WTC11 (cell line): Measurements from ENCODE around the gene FKBP11. TPM values are rescaled to one million over a fixed set of nuclear protein-coding genes. Genes with fewer than 3 reads are reported as not detected.

Experiments
- ATAC-seq: fragments of 200-7000 bp; cut with Tn5 transposase; 2 replicates; pipeline ENCODE4 v1.10.0; 2021; ENCODE audit warnings: mild to moderate bottlenecking, moderate library complexity
- CTCF ChIA-PET: fragments of 300-600 bp; sonication (Branson Sonifier 250); formaldehyde crosslinking; loops from one replicate; lab custom pipeline; 2021; ENCODE audit warnings: antibody characterized with exemption; lab: Charles Lee
- POLR2A ChIA-PET: fragments of 350-600 bp; sonication (Branson Sonifier 250); formaldehyde crosslinking; loops from one replicate; lab custom pipeline; 2021; ENCODE audit warnings: antibody characterized with exemption; lab: Charles Lee
- DNase-seq: peaks from one replicate; pipeline ENCODE4 v3.0.0; 2021; ENCODE audit warnings: low spot score
- H3K27ac Mint-ChIP-seq: 2 replicates; pipeline ENCODE4 v1.8.0; 2021; ENCODE audit warnings: mixed read lengths
- H3K27me3 Mint-ChIP-seq: 2 replicates; pipeline ENCODE4 v1.8.0; 2021; ENCODE audit warnings: low read depth, mild to moderate bottlenecking, moderate library complexity, mixed read lengths
- H3K36me3 Mint-ChIP-seq: 2 replicates; pipeline ENCODE4 v1.8.0; 2021; ENCODE audit warnings: mixed read lengths
- H3K4me1 Mint-ChIP-seq: 2 replicates; pipeline ENCODE4 v1.8.0; 2022; ENCODE audit warnings: mixed read lengths
- H3K4me3 Mint-ChIP-seq: 2 replicates; pipeline ENCODE4 v1.8.0; 2021; ENCODE audit warnings: mild to moderate bottlenecking, moderate library complexity, mixed read lengths
- H3K9me3 Mint-ChIP-seq: 2 replicates; pipeline ENCODE4 v1.8.0; 2021; ENCODE audit warnings: mixed read lengths
- ATF1 ChIP-seq: sonication (generic); formaldehyde crosslinking; IDR thresholded peaks from 2 replicates; pipeline ENCODE4 v1.8.1; 2023; ENCODE audit warnings: mild to moderate bottlenecking, moderate library complexity, missing genetic modification reagents
- ATF3 ChIP-seq: sonication (generic); formaldehyde crosslinking; conservative IDR thresholded peaks from 2 replicates; pipeline ENCODE4 v1.8.1; 2022; ENCODE audit warnings: mild to moderate bottlenecking, missing genetic modification reagents
- ATF6 ChIP-seq: sonication (generic); formaldehyde crosslinking; IDR thresholded peaks from 2 replicates; pipeline ENCODE4 v1.8.1; 2023; ENCODE audit warnings: mild to moderate bottlenecking, missing genetic modification reagents
- CREM ChIP-seq: sonication (generic); formaldehyde crosslinking; IDR thresholded peaks from 2 replicates; pipeline ENCODE4 v1.8.1; 2022; ENCODE audit warnings: mild to moderate bottlenecking, missing genetic modification reagents, moderate library complexity
- ELF4 ChIP-seq: sonication (generic); formaldehyde crosslinking; IDR thresholded peaks from 2 replicates; pipeline ENCODE4 v1.8.1; 2022; ENCODE audit warnings: low read depth, mild to moderate bottlenecking, moderate library complexity, missing genetic modification reagents
- FOXP1 ChIP-seq: sonication (generic); formaldehyde crosslinking; IDR thresholded peaks from 2 replicates; pipeline ENCODE4 v1.8.0; 2022; ENCODE audit warnings: missing genetic modification reagents, mild to moderate bottlenecking, moderate library complexity, borderline replicate concordance
- MXD4 ChIP-seq: fragments of 250-450 bp; sonication (Bioruptor Pico); IDR thresholded peaks from 2 replicates; pipeline ENCODE4 v1.8.0; 2021; ENCODE audit warnings: mild to moderate bottlenecking, moderate library complexity, borderline replicate concordance
- NFE2L1 ChIP-seq: sonication (generic); formaldehyde crosslinking; IDR thresholded peaks from 2 replicates; pipeline ENCODE4 v1.8.1; 2023; ENCODE audit warnings: missing genetic modification reagents
- SMAD3 ChIP-seq: sonication (generic); formaldehyde crosslinking; IDR thresholded peaks from 2 replicates; pipeline ENCODE4 v1.8.0; 2022; ENCODE audit warnings: missing genetic modification reagents, mild to moderate bottlenecking, borderline replicate concordance
- TCF7 ChIP-seq: sonication (generic); formaldehyde crosslinking; IDR thresholded peaks from 2 replicates; pipeline ENCODE4 v1.8.0; 2022; ENCODE audit warnings: mild to moderate bottlenecking, low read depth, missing genetic modification reagents, moderate library complexity
- TEAD4 ChIP-seq: sonication (generic); formaldehyde crosslinking; IDR thresholded peaks from 2 replicates; pipeline ENCODE4 v1.8.0; 2022; ENCODE audit warnings: mild to moderate bottlenecking, missing genetic modification reagents
- ZNF138 ChIP-seq: sonication (generic); formaldehyde crosslinking; conservative IDR thresholded peaks from 2 replicates; pipeline ENCODE4 v1.8.1; 2022; ENCODE audit warnings: mild to moderate bottlenecking, moderate library complexity, missing genetic modification reagents
- ZNF281 ChIP-seq: sonication (generic); formaldehyde crosslinking; IDR thresholded peaks from 2 replicates; pipeline ENCODE4 v1.8.0; 2023; ENCODE audit warnings: mild to moderate bottlenecking, missing genetic modification reagents
- ZNF416 ChIP-seq: fragments of 250-450 bp; sonication (Bioruptor Pico); IDR thresholded peaks from 2 replicates; pipeline ENCODE4 v1.9.0; 2021; ENCODE audit warnings: mild to moderate bottlenecking, inconsistent platforms
- total RNA-seq: library from RNA; stranded (reverse); gene quantifications from 3 replicates; pipeline ENCODE4 v1.2.3, GENCODE V29; 2021
- TF ChIP-seq, protein P1 (sequence below): fragments of 250-450 bp; sonication (Bioruptor Pico); IDR thresholded peaks from 2 replicates; pipeline ENCODE4 v1.9.0; 2021; ENCODE audit warnings: mild to moderate bottlenecking
- TF ChIP-seq, protein P2 (sequence below): sonication (generic); formaldehyde crosslinking; IDR thresholded peaks from 2 replicates; pipeline ENCODE4 v1.8.0; 2023; ENCODE audit warnings: missing genetic modification reagents, mild to moderate bottlenecking, borderline replicate concordance
- TF ChIP-seq, protein P3 (sequence below): sonication (generic); formaldehyde crosslinking; IDR thresholded peaks from 2 replicates; pipeline ENCODE4 v1.8.1; 2023; ENCODE audit warnings: mild to moderate bottlenecking, missing genetic modification reagents, moderate library complexity
- TF ChIP-seq, protein P4 (sequence below): sonication (generic); formaldehyde crosslinking; IDR thresholded peaks from 2 replicates; pipeline ENCODE4 v1.8.1; 2023; ENCODE audit warnings: mild to moderate bottlenecking, missing genetic modification reagents, borderline replicate concordance
- TF ChIP-seq, protein P5 (sequence below): fragments of 250-450 bp; sonication (Bioruptor Pico); IDR thresholded peaks from 2 replicates; pipeline ENCODE4 v1.8.0; 2021; ENCODE audit warnings: mild to moderate bottlenecking

Gene FKBP11
- total RNA-seq, 1 experiment from 2014 or later, result 64.5 TPM

GRCh38 chr12:48937170-48937569, 11.9 kb upstream of the FKBP11 start:
- DNase-seq, result peak; percentile 32
- peak overlapping the region; percentile 35; the same call in 1 of the 2 replicates for H3K27ac Mint-ChIP-seq
- H3K4me1 Mint-ChIP-seq, result no peaks in the 10 kb centered on the region
- H3K27me3 Mint-ChIP-seq, result no peaks in the 10 kb centered on the region
- peaks cover 60% of the 10 kb centered on the region for H3K36me3 Mint-ChIP-seq
- ATAC-seq, result peak; percentile 68
- no peaks in the 10 kb centered on the region for H3K9me3 Mint-ChIP-seq
- no peak overlapping the region for H3K4me3 Mint-ChIP-seq
- ChIA-PET CTCF (interaction anchor here (0.6 to 3.7 kb wide), 20 partner anchors 9 to 121 kb away, joined by 3 to 50 read pairs (median 6); partner anchors contain the start of genes ARF3, CACNB3, DDX23 and FKBP11), POLR2A (interaction anchor here (0.6 to 2.2 kb wide), 3 partner anchors 9 to 230 kb away, joined by 3 to 7 read pairs (median 3); partner anchors contain the start of gene ARF3)
- no peak for TF ChIP-seq ATF6
- TF ChIP-seq TEAD4 (CRISPR knock-in tag), result no peak
- TF ChIP-seq NFE2L1 (CRISPR knock-in tag), result no peak
- no peak for TF ChIP-seq MXD4 (CRISPR knock-in tag)
- no peak for TF ChIP-seq SMAD3
- TF ChIP-seq ATF3 (CRISPR knock-in tag), result no peak
- TF ChIP-seq, protein P1, sequence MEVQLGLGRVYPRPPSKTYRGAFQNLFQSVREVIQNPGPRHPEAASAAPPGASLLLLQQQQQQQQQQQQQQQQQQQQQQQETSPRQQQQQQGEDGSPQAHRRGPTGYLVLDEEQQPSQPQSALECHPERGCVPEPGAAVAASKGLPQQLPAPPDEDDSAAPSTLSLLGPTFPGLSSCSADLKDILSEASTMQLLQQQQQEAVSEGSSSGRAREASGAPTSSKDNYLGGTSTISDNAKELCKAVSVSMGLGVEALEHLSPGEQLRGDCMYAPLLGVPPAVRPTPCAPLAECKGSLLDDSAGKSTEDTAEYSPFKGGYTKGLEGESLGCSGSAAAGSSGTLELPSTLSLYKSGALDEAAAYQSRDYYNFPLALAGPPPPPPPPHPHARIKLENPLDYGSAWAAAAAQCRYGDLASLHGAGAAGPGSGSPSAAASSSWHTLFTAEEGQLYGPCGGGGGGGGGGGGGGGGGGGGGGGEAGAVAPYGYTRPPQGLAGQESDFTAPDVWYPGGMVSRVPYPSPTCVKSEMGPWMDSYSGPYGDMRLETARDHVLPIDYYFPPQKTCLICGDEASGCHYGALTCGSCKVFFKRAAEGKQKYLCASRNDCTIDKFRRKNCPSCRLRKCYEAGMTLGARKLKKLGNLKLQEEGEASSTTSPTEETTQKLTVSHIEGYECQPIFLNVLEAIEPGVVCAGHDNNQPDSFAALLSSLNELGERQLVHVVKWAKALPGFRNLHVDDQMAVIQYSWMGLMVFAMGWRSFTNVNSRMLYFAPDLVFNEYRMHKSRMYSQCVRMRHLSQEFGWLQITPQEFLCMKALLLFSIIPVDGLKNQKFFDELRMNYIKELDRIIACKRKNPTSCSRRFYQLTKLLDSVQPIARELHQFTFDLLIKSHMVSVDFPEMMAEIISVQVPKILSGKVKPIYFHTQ (CRISPR knock-in tag), result no peak
- no peak for TF ChIP-seq ELF4 (CRISPR knock-in tag)
- no peak for TF ChIP-seq CREM (CRISPR knock-in tag)
- TF ChIP-seq, protein P2, sequence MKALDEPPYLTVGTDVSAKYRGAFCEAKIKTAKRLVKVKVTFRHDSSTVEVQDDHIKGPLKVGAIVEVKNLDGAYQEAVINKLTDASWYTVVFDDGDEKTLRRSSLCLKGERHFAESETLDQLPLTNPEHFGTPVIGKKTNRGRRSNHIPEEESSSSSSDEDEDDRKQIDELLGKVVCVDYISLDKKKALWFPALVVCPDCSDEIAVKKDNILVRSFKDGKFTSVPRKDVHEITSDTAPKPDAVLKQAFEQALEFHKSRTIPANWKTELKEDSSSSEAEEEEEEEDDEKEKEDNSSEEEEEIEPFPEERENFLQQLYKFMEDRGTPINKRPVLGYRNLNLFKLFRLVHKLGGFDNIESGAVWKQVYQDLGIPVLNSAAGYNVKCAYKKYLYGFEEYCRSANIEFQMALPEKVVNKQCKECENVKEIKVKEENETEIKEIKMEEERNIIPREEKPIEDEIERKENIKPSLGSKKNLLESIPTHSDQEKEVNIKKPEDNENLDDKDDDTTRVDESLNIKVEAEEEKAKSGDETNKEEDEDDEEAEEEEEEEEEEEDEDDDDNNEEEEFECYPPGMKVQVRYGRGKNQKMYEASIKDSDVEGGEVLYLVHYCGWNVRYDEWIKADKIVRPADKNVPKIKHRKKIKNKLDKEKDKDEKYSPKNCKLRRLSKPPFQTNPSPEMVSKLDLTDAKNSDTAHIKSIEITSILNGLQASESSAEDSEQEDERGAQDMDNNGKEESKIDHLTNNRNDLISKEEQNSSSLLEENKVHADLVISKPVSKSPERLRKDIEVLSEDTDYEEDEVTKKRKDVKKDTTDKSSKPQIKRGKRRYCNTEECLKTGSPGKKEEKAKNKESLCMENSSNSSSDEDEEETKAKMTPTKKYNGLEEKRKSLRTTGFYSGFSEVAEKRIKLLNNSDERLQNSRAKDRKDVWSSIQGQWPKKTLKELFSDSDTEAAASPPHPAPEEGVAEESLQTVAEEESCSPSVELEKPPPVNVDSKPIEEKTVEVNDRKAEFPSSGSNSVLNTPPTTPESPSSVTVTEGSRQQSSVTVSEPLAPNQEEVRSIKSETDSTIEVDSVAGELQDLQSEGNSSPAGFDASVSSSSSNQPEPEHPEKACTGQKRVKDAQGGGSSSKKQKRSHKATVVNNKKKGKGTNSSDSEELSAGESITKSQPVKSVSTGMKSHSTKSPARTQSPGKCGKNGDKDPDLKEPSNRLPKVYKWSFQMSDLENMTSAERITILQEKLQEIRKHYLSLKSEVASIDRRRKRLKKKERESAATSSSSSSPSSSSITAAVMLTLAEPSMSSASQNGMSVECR (CRISPR knock-in tag), result no peak
- TF ChIP-seq, protein P3, sequence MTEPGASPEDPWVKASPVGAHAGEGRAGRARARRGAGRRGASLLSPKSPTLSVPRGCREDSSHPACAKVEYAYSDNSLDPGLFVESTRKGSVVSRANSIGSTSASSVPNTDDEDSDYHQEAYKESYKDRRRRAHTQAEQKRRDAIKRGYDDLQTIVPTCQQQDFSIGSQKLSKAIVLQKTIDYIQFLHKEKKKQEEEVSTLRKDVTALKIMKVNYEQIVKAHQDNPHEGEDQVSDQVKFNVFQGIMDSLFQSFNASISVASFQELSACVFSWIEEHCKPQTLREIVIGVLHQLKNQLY (CRISPR knock-in tag), result no peak
- no peak for TF ChIP-seq ZNF138 (CRISPR knock-in tag)
- TF ChIP-seq ZNF416 (CRISPR knock-in tag), result no peak
- TF ChIP-seq, protein P4, sequence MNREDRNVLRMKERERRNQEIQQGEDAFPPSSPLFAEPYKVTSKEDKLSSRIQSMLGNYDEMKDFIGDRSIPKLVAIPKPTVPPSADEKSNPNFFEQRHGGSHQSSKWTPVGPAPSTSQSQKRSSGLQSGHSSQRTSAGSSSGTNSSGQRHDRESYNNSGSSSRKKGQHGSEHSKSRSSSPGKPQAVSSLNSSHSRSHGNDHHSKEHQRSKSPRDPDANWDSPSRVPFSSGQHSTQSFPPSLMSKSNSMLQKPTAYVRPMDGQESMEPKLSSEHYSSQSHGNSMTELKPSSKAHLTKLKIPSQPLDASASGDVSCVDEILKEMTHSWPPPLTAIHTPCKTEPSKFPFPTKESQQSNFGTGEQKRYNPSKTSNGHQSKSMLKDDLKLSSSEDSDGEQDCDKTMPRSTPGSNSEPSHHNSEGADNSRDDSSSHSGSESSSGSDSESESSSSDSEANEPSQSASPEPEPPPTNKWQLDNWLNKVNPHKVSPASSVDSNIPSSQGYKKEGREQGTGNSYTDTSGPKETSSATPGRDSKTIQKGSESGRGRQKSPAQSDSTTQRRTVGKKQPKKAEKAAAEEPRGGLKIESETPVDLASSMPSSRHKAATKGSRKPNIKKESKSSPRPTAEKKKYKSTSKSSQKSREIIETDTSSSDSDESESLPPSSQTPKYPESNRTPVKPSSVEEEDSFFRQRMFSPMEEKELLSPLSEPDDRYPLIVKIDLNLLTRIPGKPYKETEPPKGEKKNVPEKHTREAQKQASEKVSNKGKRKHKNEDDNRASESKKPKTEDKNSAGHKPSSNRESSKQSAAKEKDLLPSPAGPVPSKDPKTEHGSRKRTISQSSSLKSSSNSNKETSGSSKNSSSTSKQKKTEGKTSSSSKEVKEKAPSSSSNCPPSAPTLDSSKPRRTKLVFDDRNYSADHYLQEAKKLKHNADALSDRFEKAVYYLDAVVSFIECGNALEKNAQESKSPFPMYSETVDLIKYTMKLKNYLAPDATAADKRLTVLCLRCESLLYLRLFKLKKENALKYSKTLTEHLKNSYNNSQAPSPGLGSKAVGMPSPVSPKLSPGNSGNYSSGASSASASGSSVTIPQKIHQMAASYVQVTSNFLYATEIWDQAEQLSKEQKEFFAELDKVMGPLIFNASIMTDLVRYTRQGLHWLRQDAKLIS, result no peak
- TF ChIP-seq TCF7 (CRISPR knock-in tag), result no peak
- no peak for TF ChIP-seq ATF1 (CRISPR knock-in tag)
- no peak for TF ChIP-seq ZNF281 (CRISPR knock-in tag)
- TF ChIP-seq FOXP1 (CRISPR knock-in tag), result no peak
- TF ChIP-seq, protein P5, sequence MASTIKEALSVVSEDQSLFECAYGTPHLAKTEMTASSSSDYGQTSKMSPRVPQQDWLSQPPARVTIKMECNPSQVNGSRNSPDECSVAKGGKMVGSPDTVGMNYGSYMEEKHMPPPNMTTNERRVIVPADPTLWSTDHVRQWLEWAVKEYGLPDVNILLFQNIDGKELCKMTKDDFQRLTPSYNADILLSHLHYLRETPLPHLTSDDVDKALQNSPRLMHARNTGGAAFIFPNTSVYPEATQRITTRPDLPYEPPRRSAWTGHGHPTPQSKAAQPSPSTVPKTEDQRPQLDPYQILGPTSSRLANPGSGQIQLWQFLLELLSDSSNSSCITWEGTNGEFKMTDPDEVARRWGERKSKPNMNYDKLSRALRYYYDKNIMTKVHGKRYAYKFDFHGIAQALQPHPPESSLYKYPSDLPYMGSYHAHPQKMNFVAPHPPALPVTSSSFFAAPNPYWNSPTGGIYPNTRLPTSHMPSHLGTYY (CRISPR knock-in tag), result no peak
